NCI-H526 (cell line): ENCODE data around the gene WDR38.

Experiments
- DNase-seq, 2 experiments: peaks; one replicate each; lab custom pipeline; 2025; lab: John Stamatoyannopoulos, UW

WDR38 gene, protein sequence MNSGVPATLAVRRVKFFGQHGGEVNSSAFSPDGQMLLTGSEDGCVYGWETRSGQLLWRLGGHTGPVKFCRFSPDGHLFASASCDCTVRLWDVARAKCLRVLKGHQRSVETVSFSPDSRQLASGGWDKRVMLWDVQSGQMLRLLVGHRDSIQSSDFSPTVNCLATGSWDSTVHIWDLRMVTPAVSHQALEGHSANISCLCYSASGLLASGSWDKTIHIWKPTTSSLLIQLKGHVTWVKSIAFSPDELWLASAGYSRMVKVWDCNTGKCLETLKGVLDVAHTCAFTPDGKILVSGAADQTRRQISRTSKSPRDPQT

GRCh38 chr9:124852829-124853531 is at the start of gene WDR38:
Gene WDR38, plus strand, starts transcription at chr9:124853460. Its CDS starts 72 bp downstream, at chr9:124853532.
- peak; percentile 21 to 73 for DNase-seq

DNA sequence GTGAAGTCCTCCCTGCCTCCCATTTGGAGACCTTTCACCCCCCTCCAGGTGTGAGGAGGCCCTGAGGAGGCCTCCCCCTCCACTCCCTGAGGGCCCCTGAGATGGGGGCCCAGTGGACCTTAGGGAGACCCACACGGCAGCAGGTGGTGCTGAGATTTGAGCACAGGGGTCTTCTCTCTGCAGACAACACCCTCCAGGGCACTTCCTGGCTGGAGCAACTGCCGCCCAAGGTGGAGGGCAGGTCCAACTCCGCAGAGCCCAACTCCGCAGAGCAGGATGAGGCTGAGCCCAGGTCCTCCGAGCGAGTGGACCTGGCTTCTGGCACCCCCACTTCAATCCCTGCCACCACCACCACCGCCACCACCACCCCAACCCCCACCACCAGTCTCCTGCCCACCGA is 49.3 kb upstream of the WDR38 start:
- no peak for DNase-seq

- DNase-seq, result no peak
These were observed 48.1 kb upstream of the WDR38 start for GRCh38 chr9:124805186-124805585.

DNA sequence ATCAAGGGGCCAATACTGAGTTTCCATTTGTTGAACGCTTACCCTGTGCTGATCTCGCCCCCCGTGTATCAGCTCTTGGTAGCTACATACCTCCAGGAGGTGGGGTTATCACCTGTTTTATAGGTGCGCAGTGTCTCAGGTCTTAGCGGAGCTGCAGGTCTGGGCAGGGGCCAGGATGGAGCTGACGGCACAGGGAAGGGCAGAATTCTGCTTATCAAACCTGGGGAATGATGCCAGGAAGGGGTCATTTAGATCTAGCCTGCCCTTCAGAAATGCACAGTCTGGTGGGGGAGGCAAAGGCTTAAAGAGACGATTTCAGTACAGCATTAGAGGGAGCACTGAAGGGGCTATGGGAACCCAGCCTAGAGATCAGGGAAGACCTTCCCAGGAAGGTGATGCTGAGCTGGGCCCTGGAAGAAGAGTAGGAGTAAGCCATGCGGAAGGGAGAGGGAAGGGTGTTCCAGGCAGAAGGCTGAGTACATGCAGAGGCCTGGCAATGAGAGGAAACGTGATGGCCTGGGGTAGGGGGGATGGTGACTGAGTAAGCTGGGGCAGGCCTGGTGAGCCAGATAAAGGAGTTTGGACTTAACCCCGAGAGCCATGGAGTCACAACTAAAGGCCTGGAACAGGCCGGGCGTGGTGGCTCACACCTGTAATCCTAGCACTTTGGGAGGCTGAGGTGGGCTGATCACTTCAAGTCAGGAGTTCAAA is 44.9 kb upstream of the WDR38 start:
- DNase-seq, result no peak

DNA sequence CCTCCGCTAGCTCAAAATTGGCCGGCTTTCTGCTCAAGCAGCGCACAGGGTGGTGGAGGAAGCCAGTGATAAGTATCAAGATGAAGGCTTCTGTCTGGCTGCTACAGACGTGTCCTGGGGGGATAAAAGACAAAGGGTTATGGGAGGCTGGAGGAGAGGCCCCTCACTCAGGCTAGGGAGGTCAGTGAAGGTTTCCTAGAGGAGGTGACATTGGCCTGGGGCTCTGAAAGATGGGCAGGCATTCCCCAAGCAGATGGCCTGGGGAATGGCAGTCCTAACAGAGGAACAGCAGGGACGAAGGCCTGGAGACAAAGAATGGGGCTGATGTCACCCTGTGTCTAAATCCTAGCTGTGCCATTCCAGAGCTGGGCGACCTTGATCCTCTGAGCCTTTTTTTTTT is 44.0 kb upstream of the WDR38 start:
- no peak for DNase-seq

DNA sequence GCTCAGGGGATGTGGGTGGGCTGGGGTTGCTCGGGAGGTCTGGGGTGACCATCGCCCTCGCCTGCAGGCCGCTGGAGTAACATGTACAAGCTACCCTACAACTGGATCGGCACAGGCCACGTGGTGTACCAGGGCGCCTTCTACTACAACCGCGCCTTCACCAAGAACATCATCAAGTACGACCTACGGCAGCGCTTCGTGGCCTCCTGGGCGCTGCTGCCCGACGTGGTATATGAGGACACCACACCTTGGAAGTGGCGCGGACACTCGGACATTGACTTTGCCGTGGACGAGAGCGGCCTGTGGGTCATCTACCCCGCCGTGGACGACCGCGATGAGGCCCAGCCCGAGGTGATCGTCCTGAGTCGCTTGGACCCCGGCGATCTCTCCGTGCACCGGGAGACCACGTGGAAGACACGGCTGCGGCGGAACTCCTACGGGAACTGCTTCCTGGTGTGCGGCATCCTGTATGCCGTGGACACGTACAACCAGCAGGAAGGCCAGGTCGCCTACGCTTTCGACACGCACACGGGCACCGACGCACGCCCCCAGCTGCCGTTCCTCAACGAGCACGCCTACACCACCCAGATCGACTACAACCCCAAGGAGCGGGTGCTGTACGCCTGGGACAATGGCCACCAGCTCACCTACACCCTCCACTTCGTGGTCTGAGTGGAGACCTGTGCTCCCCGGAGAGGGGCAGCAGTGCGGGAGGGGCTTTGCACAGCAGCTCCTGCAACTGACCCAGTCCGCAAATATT is 43.3 kb upstream of the WDR38 start:
- no peak for DNase-seq

DNA sequence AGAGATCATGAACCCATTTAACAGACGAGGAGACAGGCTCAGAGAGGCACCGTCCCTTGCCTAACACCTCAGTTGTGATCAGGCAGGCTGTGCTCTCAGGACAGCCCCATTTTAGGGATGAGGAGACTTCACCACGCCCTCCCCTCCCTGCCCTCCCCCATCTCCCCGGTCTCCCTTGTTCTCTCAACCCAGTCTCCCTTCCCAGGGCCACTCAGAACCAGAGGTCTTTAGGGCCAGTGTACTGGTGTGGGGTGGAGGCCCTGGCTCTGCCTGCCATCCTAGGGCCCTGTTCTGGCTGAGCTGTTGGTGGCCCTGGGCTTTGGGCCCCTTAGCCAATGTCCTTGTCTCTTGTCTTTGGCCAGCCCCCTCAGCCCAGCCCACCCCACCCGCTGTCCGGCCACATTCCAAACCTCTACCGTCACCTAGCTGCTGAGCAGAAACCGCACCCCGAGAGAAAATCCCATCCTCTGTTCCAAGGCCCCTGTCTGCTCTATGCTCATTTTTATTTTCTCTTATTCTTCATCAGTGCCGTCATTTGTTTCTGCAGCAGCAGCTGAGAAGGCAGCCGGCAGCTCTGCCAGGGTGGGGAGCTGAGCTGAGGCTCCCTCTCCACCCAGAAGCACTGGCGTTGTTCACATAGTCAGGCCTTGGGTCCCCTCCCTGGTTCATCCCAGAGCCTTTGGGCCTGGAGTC is 42.5 kb upstream of the WDR38 start:
- DNase-seq, result no peak

GRCh38 chr9:124812441-124812876 is 40.8 kb upstream of the WDR38 start:
- no peak for DNase-seq

DNA sequence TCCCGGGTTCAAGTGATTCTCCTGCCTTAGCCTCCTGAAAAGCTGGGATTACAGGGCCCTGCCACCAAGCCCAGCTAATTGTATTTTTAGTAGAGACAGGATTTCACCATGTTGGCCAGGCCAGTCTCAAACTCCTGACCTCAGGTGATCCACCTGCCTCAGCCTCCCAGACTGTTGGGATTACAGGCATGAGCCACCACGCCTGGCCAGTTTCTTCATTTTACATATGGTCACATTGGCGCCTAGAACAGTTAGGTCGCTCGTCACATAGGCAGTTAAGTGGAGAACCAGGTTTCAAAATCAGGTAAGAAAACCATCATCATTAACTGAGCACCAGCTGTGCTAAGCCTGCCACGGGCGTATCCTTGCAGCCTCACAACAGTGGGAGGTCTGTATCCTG is 40.2 kb upstream of the WDR38 start:
- DNase-seq, result no peak

DNA sequence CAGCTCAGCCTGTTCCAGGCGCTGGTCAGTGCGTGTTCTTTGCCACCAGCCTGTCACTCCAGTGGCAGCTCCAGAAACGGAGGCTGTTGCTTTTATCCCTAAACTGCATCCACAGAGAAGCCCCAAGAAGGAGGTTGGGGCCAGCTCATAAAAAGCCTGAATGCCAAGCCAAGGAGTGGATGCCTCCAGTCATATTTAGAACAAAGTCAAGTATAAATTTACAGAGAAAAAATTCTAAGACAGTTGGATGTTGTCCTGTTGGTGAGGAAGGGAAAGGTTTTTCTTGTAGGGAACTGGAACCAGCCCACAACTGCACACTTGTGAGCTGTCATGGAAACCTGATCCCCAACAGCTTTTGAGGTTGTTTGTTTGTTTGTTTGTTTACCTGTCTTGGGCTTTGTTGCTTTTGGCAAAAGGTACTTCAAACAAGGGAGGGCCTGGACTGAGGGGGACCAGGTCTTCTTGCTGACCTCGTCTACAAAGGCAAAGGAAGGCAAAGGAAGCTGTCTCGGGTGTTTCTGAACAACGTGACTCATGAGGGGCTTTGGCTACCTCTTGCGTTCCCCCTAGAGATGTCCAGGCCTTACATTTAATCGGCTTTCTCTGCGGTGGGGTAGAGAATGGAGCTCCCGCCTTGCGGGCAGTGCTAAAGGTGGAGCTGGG is 39.6 kb upstream of the WDR38 start:
- DNase-seq, result no peak

DNA sequence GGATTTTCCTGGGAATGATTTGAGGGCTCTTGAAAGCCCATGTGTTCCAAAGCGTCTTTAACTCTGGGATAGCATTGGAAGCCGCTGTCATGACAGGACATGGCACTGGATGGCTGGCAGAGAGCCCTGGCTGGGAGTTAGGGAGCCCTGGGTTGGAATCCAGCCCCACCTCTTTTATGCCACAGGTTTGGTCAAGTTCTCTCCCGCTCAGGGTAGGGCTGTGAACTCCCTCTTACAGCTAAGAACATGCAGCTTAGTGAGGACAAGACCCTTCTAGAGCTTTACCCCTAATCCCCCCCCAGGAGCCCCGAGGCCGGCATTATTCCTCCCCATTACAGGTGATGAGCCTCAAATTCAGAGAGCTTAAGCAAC is 39.1 kb upstream of the WDR38 start:
- no peak for DNase-seq

DNA sequence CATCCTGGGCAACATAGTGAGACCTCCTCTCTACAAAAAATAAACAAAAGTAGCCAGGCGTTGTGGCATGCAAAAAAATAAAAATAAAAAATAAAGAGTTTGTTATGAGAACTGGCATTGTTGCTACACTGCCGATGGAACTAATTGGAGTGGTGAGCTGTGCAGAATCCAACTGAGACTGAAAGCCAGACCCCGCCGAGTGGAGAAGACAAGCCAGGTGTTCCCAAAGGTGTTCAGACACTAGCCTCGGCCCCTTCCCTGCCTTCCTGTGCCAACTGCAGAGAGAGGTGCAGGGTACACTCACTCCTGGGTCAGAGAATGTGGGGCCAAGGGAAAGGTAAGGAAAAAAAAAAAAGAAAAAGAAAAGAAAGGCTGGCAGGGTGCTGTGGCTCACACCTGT is 37.7 kb upstream of the WDR38 start:
- no peak for DNase-seq

- no peak for DNase-seq
These were observed 34.6 kb upstream of the WDR38 start for GRCh38 chr9:124818431-124819281.

DNA sequence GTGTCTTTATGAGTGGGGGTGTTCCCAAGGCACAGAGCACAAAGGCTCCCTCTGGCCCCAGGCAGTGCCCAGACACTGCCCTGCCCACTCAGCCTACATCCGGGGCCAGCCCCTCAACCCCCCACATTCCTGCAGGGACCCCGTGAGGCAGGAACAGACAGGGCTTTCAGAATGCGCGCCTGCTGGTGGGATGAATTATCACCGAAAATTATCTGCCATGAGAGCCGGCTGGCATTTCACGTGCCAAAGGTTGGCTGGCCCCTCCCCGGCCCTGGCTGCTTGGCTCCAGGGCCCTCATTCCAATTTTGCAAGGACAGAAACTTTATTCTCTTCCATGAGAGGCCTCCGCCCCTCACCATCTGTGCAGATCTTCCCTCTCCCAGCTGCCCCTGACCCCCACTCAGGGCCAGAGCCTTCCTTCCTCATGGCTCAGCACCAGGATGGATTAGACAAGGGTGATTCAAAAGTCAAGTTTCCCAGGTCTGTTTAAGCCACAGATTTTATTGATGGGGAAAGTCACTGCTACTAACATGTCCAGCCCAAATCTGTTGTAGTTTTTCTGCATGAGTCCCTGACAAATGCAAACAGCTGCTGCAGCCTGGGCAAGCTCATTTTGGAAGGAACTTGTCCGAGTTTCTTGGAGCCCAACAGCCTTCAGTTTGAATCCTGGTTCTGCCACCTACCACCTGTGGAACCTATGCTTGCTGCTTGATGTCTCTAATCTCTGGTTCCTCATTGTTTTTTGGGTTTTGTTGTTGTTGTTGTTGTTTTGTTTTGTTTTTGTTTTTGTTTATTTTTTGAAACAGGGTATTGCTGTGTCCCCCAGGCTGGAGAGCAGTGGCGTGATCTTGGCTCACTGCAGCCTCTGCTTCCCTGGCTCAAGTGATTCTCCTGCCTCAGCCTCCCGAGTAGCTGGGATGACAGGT is 32.3 kb upstream of the WDR38 start:
- no peak for DNase-seq

GRCh38 chr9:124828489-124829333 is 24.5 kb upstream of the WDR38 start:
- DNase-seq, result no peak

DNA sequence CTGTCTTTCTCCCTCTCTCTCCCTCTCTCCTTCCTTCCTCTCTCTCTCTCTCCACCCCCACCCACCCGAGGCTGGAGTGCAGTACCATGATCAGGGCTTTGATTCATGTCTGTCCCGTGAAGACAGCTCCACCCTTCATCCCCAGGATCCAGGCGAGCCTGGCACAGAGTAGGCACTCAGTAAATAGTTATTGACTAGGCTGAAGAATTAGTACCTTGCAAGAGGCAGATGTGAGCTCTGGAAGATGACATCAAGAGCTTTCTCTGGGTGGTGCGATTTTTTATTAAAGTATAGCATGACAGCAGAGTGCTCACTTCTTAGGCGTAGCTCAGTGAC is 24.0 kb upstream of the WDR38 start:
- DNase-seq, result no peak

GRCh38 chr9:124830593-124830992 is 22.7 kb upstream of the WDR38 start:
- no peak for DNase-seq

- DNase-seq, result no peak
These were observed 21.5 kb upstream of the WDR38 start for GRCh38 chr9:124831642-124832364.
